ENCODE measurements around the gene MZB1. TPM values are rescaled to one million over a fixed set of nuclear protein-coding genes. Genes with fewer than 3 reads are reported as not detected.
A peak's percentile ranks its signal among the peaks of the same experiment; 100 is the strongest.

The MZB1 gene
- polyA plus RNA-seq, 2 of the 4 experiments (the other 2 are of a cell fraction), result 0.09 TPM; not detected in 1

GRCh38 chr5:139381837-139382761, 7.6 kb downstream of the MZB1 start:
- Histone ChIP-seq H3K27ac (peak overlapping the region; percentile 87 to 91), H3K9me3 (no peaks in the 10 kb centered on the region), H3K4me2 (peak overlapping the region; percentile 66), H3K4me1 (peaks cover 43% of the 10 kb centered on the region), H3K4me3 (peak overlapping the region; percentile 9; the same call in 1 of the 3 replicates)
- ATAC-seq (peak in 1 of 2 experiments; percentile 38; a peak in 3 of 6 replicates), FAIRE-seq (no peak), DNase-seq (ENCODE audit: low read depth in 1 of 2, low spot score in 1 of 2) (no peak)
- peak; percentile 42 for TF ChIP-seq MAFK (IDR thresholded peaks at IDR 0.05; ENCODE audit: partially characterized antibody)
- TF ChIP-seq MAZ (IDR thresholded peaks at IDR 0.05; ENCODE audit: borderline replicate concordance, low read depth, low read length), result no peak
- no peak for TF ChIP-seq CTCF (IDR thresholded peaks at IDR 0.05)
- 82% methylated on average over 23 of the region's 28 CpGs for WGBS (ENCODE audit: missing lambda C conversion rate)
- ChIA-PET POLR2A (interaction anchor here (1.0 kb wide), 1 partner anchor 10 kb away, joined by 3 read pairs; no protein-coding TSS in a partner anchor), CTCF (interaction anchor here (1.1 to 1.6 kb wide), 2 partner anchors 9 to 40 kb away, joined by 3 to 5 read pairs; no protein-coding TSS in a partner anchor)

GRCh38 chr5:139379626-139380449, 9.9 kb downstream of the MZB1 start:
- FAIRE-seq (no peak), DNase-seq (ENCODE audit: low read depth in 1 of 2, low spot score in 1 of 2) (no peak), ATAC-seq (no peak)
- H3K4me3 ChIP-seq, result no peak overlapping the region
- POLR2A ChIA-PET, result no interaction called here
- no peaks in the 10 kb centered on the region for H3K9me3 ChIP-seq
- TF ChIP-seq SREBF2 (IDR thresholded peaks at IDR 0.05), result no peak
- TF ChIP-seq ZFP36 (IDR thresholded peaks at IDR 0.05; ENCODE audit: borderline replicate concordance, partially characterized antibody), result peak; percentile 97
- H3K4me2 ChIP-seq, result no peak overlapping the region
- CTCF ChIA-PET, result interaction anchor here (1.1 to 1.5 kb wide), 2 partner anchors 8 to 11 kb away, joined by 3 read pairs; no protein-coding TSS in a partner anchor
- WGBS (ENCODE audit: missing lambda C conversion rate), result 87% methylated on average over 14 of the region's 15 CpGs
- peak overlapping the region in 1 of 2 experiments; percentile 23; a peak in 1 of 6 replicates for H3K27ac ChIP-seq
- peaks cover 34% of the 10 kb centered on the region for H3K4me1 ChIP-seq

- no peak for ATAC-seq
These were observed 10.8 kb downstream of the MZB1 start for GRCh38 chr5:139378941-139379361.

GRCh38 chr5:139378101-139378825, 11.4 kb downstream of the MZB1 start:
- H3K4me3 ChIP-seq, result no peak overlapping the region
- peaks cover 34% of the 10 kb centered on the region for H3K4me1 ChIP-seq
- no peak overlapping the region; a peak in 1 of 6 replicates for H3K27ac ChIP-seq
- POLR2A ChIA-PET, result no interaction called here
- CTCF ChIA-PET, result interaction anchor here (1.0 kb wide), 1 partner anchor 8 kb away, joined by 3 read pairs; no protein-coding TSS in a partner anchor
- DNase-seq (ENCODE audit: low read depth in 1 of 2, low spot score in 1 of 2) (no peak), FAIRE-seq (no peak), ATAC-seq (no peak)
- H3K4me2 ChIP-seq, result no peak overlapping the region
- 95% methylated on average over 37 of the region's 47 CpGs for WGBS (ENCODE audit: missing lambda C conversion rate)
- H3K9me3 ChIP-seq, result no peaks in the 10 kb centered on the region
- TF ChIP-seq NFE2L2 (conservative IDR thresholded peaks at IDR 0.05; ENCODE audit: low read length), result no peak
- TF ChIP-seq SREBF2 (IDR thresholded peaks at IDR 0.05), result no peak
- no peak for TF ChIP-seq POLR2AphosphoS2 (conservative IDR thresholded peaks at IDR 0.05; ENCODE audit: low read length)
- no peak for TF ChIP-seq POLR2A (IDR thresholded peaks at IDR 0.05; ENCODE audit: low read length)
- no peak for TF ChIP-seq ESRRA (IDR thresholded peaks at IDR 0.05; ENCODE audit: borderline replicate concordance, low read length)
- no peak for TF ChIP-seq EHF (CRISPR knock-in tag; IDR thresholded peaks at IDR 0.05)
- no peak for TF ChIP-seq KDM1A (IDR thresholded peaks at IDR 0.05; ENCODE audit: low read depth)
- TF ChIP-seq MAFK (IDR thresholded peaks at IDR 0.05; ENCODE audit: partially characterized antibody), result no peak
- no peak for TF ChIP-seq CEBPB (IDR thresholded peaks at IDR 0.05)
- no peak for TF ChIP-seq RNF2 (IDR thresholded peaks at IDR 0.05; ENCODE audit: borderline replicate concordance, low read depth)
- TF ChIP-seq REST (IDR thresholded peaks at IDR 0.05), result no peak

More at GRCh38 chr5:139378941-139379361, 10.8 kb downstream of the MZB1 start:
- WGBS (ENCODE audit: missing lambda C conversion rate), result 93% methylated on average over 13 of the region's 13 CpGs
- peak overlapping the region in 1 of 2 experiments; percentile 14; a peak in 2 of 6 replicates for H3K27ac ChIP-seq
- no peak overlapping the region for H3K4me2 ChIP-seq
- no peak for TF ChIP-seq EHMT2 (IDR thresholded peaks at IDR 0.05; ENCODE audit: low read depth)
- no peak for TF ChIP-seq HDAC2 (IDR thresholded peaks at IDR 0.05)
- no peak for TF ChIP-seq ZNF302 (CRISPR knock-in tag; IDR thresholded peaks at IDR 0.05)
- no peak for TF ChIP-seq RFX5 (IDR thresholded peaks at IDR 0.05)
- TF ChIP-seq TP53 (CRISPR knock-in tag; IDR thresholded peaks at IDR 0.05), result no peak
- no peak for TF ChIP-seq ATOH8 (CRISPR knock-in tag; IDR thresholded peaks at IDR 0.05; ENCODE audit: low read depth)
- no peak for TF ChIP-seq NFE2L2 (conservative IDR thresholded peaks at IDR 0.05; ENCODE audit: low read length)
- no peak overlapping the region for H3K4me3 ChIP-seq
- FAIRE-seq (no peak), DNase-seq (ENCODE audit: low read depth in 1 of 2, low spot score in 1 of 2) (no peak)
- CTCF ChIA-PET, result interaction anchor here (1.0 kb wide), 1 partner anchor 9 kb away, joined by 3 read pairs; no protein-coding TSS in a partner anchor
- H3K4me1 ChIP-seq, result peaks cover 34% of the 10 kb centered on the region
- POLR2A ChIA-PET, result no interaction called here
- no peaks in the 10 kb centered on the region for H3K9me3 ChIP-seq
